B cell (primary cell): ENCODE measurements around the gene TEKT1. TPM values are rescaled to one million over a fixed set of nuclear protein-coding genes. Genes with fewer than 3 reads are reported as not detected.

Experiments used
- ATAC-seq: fragments of 200-7000 bp; cut with Tn5 transposase; one replicate; pipeline ENCODE4 v1.10.0; 2021; ENCODE audit warnings: low read depth, mild to moderate bottlenecking, moderate number of reproducible peaks, moderate library complexity
- CTCF ChIA-PET: fragments of 350-600 bp; sonication (Branson Sonifier 250); formaldehyde crosslinking; loops from one replicate; lab custom pipeline; 2021; ENCODE audit warnings: antibody characterized with exemption, inconsistent platforms; lab: Charles Lee
- POLR2A ChIA-PET: fragments of 350-600 bp; sonication (Branson Sonifier 250); formaldehyde crosslinking; loops from one replicate; lab custom pipeline; 2021; ENCODE audit warnings: antibody characterized with exemption; lab: Charles Lee
- DNase-seq: peaks from one replicate; pipeline ENCODE4 v3.0.0; 2013
- H2AFZ ChIP-seq: 2 replicates; pipeline ENCODE4 v1.6.1; 2012; ENCODE audit warnings: mild to moderate bottlenecking, low read depth, low read length; ENCODE audit not compliant: insufficient read depth, poor library complexity, severe bottlenecking
- H3K27ac ChIP-seq, 2 donors: 1 replicate in 1 of 2; 2 replicates in 1 of 2; pipeline ENCODE4 v1.5.1; 2012 to 2013; ENCODE audit warnings: low read length in 2 of 2, mild to moderate bottlenecking in 2 of 2, moderate library complexity in 1 of 2
- H3K27me3 ChIP-seq, 4 experiments: fragments of 200-600 bp in 1 of 4; sonication (generic) in 1 of 4; replicated peaks in 1 of 4; 1 replicate in 2 of 4; 2 replicates in 2 of 4; pipeline versions ENCODE4 v1.6.1 to v1.7.0; 2013 to 2016; ENCODE audit warnings: low read length in 3 of 4, mild to moderate bottlenecking in 2 of 4, mixed read lengths in 1 of 4, moderate library complexity in 1 of 4; ENCODE audit not compliant: insufficient read depth in 4 of 4, control insufficient read depth in 3 of 4; ENCODE audit errors: control extremely low read depth in 1 of 4
- H3K36me3 ChIP-seq, 2 experiments: replicated peaks in 1 of 2; 1 replicate in 1 of 2; 2 replicates in 1 of 2; pipeline versions ENCODE4 v1.6.1 to v1.7.1; 2013; ENCODE audit warnings: low read length in 1 of 2; ENCODE audit not compliant: insufficient read depth in 2 of 2, control insufficient read depth in 1 of 2; ENCODE audit errors: control extremely low read depth in 1 of 2, extremely low read depth in 1 of 2
- H3K4me1 ChIP-seq, 2 donors: fragments of 200-600 bp in 1 of 2; sonication (generic) in 1 of 2; 1 replicate in 1 of 2; 2 replicates in 1 of 2; pipeline versions ENCODE4 v1.5.1 to v1.6.1; 2013 to 2017; ENCODE audit warnings: low read length in 2 of 2; ENCODE audit not compliant: control insufficient read depth in 2 of 2, insufficient read depth in 2 of 2
- H3K4me2 ChIP-seq: replicated peaks from 2 replicates; pipeline ENCODE3; 2012; ENCODE audit warnings: mild to moderate bottlenecking, low read depth, low read length; ENCODE audit not compliant: poor library complexity, severe bottlenecking
- H3K4me3 ChIP-seq, 5 experiments: fragments of 200-600 bp in 1 of 5; sonication (generic) in 1 of 5; 1 replicate in 3 of 5; 2 replicates in 2 of 5; pipeline versions ENCODE4 v1.5.1 to v1.7.0; 2011 to 2016; ENCODE audit warnings: low read length in 4 of 5, mild to moderate bottlenecking in 4 of 5, low read depth in 2 of 5, control low read depth in 1 of 5, moderate library complexity in 1 of 5; ENCODE audit not compliant: insufficient read depth in 1 of 5; ENCODE audit errors: control extremely low read depth in 1 of 5, extremely low read depth in 1 of 5
- H3K79me2 ChIP-seq: fragments of 200-600 bp; sonication (generic); one replicate; pipeline ENCODE4 v1.6.0; 2016; ENCODE audit warnings: low read length; ENCODE audit not compliant: control insufficient read depth, insufficient read depth
- H3K9ac ChIP-seq: fragments of 200-600 bp; sonication (generic); 2 replicates; pipeline ENCODE4 v1.6.1; 2017; ENCODE audit warnings: mild to moderate bottlenecking, low read length, moderate library complexity
- H3K9me3 ChIP-seq, 3 donors: one replicate each; pipeline versions ENCODE4 v1.6.1 to v1.7.1; 2013; ENCODE audit warnings: low read length in 2 of 3; ENCODE audit not compliant: control insufficient read depth in 2 of 3, insufficient read depth in 1 of 3; ENCODE audit errors: control extremely low read depth in 1 of 3
- H4K20me1 ChIP-seq: 2 replicates; pipeline ENCODE4 v1.6.0; 2012; ENCODE audit warnings: mild to moderate bottlenecking, low read length; ENCODE audit not compliant: insufficient read depth, control insufficient read depth, poor library complexity, severe bottlenecking
- H3K27ac Mint-ChIP-seq: one replicate; pipeline ENCODE4 v1.8.0; 2021; ENCODE audit warnings: mixed read lengths
- H3K27me3 Mint-ChIP-seq: one replicate; pipeline ENCODE4 v1.8.0; 2021; ENCODE audit warnings: mixed read lengths
- H3K4me1 Mint-ChIP-seq: one replicate; pipeline ENCODE4 v1.8.0; 2021; ENCODE audit warnings: mixed read lengths
- H3K4me3 Mint-ChIP-seq: one replicate; pipeline ENCODE4 v1.8.0; 2021; ENCODE audit warnings: mixed read lengths
- H3K9me3 Mint-ChIP-seq: one replicate; pipeline ENCODE4 v1.8.0; 2022; ENCODE audit warnings: mixed read lengths; ENCODE audit not compliant: insufficient read depth
- EZH2 ChIP-seq: IDR thresholded peaks from 2 replicates; pipeline ENCODE4 v1.6.1; 2012; ENCODE audit warnings: borderline replicate concordance, low read depth, mild to moderate bottlenecking, moderate library complexity, low read length; ENCODE audit not compliant: insufficient read depth, poor library complexity, severe bottlenecking
- WGBS: methylation state at CpG from one replicate; pipeline ENCODE4 v1.1.5; 2013; ENCODE audit warnings: missing lambda C conversion rate; ENCODE audit not compliant: insufficient coverage; 5-methylcytosine and 5-hydroxymethylcytosine counted together
- intact Hi-C: fragments of 100-400 bp; cut with micrococcal nuclease; formaldehyde crosslinking; loops from one replicate; pipeline ENCODE4 v1.10.0; 2022
- polyA plus RNA-seq: library from polyadenylated mRNA; depleted of rRNA; stranded (reverse); fragments of >200 nt; gene quantifications from 2 replicates; pipeline ENCODE4 v1.2.3, GENCODE V29; 2012
- total RNA-seq, 2 donors: library from RNA; stranded (reverse); fragments of 120-200 nt in 1 of 2; gene quantifications; 1 replicate in 1 of 2; 2 replicates in 1 of 2; pipeline versions ENCODE4 v1.2.3 to v1.2.4, GENCODE V29; 2013 to 2022
- TF ChIP-seq, protein P1 (sequence below): fragments of 200-600 bp; IDR thresholded peaks from one replicate; pipeline ENCODE4 v1.8.0; 2022; ENCODE audit warnings: antibody characterized with exemption, mild to moderate bottlenecking

Gene TEKT1
- total and polyA plus RNA-seq, 2 donors (not counting 1 experiment from before 2014, with no cell fraction given), result not detected

DNA sequence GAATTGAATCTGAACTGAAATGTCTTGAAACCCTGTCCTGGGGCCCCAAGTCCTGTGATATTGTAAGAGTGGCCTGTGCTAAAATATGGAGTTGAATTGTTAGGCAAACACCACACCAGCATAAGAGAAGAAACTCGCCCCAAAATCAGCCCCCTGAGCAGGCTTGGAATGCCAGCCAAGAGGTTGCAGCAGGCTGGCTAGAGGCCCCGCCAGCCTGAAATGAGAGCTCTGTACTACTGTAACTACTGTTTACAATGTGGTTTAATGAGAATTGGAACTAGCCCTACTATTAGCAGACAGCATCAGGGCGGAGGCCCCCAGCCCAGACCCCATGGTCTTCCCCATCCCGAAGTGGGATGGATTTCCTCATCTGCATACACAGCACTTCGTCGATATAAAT, 31.8 kb downstream of the TEKT1 start:
- Histone ChIP-seq H3K27me3 (peaks cover 0 to 3% (median 3%) of the 10 kb centered on the region in 4 experiments), H3K4me2 (no peak overlapping the region), H4K20me1 (no peaks in the 10 kb centered on the region), H3K36me3 (no peaks in the 10 kb centered on the region), H3K27ac (no peak overlapping the region), H3K79me2 (no peaks in the 10 kb centered on the region), H3K4me1 (no peaks in the 10 kb centered on the region), H3K4me3 (no peak overlapping the region), H3K9me3 (no peaks in the 10 kb centered on the region), H2AFZ (no peak overlapping the region), H3K9ac (no peak overlapping the region)
- Mint-ChIP-seq H3K4me3 (no peak overlapping the region), H3K4me1 (no peaks in the 10 kb centered on the region), H3K27ac (no peak overlapping the region), H3K9me3 (no peaks in the 10 kb centered on the region), H3K27me3 (peaks cover 20% of the 10 kb centered on the region)
- intact Hi-C loops, result no loop called here
- 79% methylated on average over 5 of the region's 6 CpGs for WGBS
- TF ChIP-seq EZH2, result no peak
- TF ChIP-seq, protein P1, sequence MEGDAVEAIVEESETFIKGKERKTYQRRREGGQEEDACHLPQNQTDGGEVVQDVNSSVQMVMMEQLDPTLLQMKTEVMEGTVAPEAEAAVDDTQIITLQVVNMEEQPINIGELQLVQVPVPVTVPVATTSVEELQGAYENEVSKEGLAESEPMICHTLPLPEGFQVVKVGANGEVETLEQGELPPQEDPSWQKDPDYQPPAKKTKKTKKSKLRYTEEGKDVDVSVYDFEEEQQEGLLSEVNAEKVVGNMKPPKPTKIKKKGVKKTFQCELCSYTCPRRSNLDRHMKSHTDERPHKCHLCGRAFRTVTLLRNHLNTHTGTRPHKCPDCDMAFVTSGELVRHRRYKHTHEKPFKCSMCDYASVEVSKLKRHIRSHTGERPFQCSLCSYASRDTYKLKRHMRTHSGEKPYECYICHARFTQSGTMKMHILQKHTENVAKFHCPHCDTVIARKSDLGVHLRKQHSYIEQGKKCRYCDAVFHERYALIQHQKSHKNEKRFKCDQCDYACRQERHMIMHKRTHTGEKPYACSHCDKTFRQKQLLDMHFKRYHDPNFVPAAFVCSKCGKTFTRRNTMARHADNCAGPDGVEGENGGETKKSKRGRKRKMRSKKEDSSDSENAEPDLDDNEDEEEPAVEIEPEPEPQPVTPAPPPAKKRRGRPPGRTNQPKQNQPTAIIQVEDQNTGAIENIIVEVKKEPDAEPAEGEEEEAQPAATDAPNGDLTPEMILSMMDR, result no peak
- DNase-seq, result no peak
- ChIA-PET POLR2A (no interaction called here), CTCF (interaction anchor here (0.7 to 1.7 kb wide), 3 partner anchors 107 to 327 kb away, joined by 3 to 5 read pairs (median 3); no protein-coding TSS in a partner anchor)
- ATAC-seq, result no peak

DNA sequence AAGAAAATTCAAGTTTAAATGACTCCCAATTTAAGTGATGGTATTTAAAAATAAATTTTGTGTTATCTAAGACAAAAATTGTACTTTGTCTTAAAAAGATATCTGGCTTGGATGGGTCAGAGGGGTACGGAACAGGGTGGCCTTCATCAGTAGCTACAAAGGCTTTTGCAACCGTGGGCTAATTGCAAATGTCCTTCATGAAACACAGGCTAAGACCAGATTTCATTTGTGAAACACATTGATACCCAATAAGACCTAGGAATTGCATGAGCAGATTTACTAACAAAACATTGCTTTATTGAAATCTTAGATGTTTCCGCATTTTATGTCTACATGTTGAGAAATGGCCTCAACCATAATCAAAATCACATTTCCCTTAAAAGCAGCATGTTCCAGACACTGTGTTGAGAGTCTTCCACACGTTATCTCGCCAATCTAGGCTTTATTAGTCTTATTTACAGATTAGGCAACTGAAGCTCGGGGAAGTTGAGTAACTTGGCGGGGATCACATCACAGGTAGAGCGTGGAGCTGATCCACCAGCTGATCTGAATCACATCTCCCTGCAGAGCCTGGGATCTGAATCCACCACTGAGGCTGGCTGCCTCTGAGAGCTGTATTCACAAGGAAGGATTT, 33.7 kb downstream of the TEKT1 start:
- Histone ChIP-seq H3K4me3 (no peak overlapping the region), H3K4me1 (no peaks in the 10 kb centered on the region), H3K79me2 (no peaks in the 10 kb centered on the region), H4K20me1 (no peaks in the 10 kb centered on the region), H3K27ac (no peak overlapping the region), H3K9ac (no peak overlapping the region), H3K36me3 (no peaks in the 10 kb centered on the region), H3K4me2 (no peak overlapping the region), H3K9me3 (no peaks in the 10 kb centered on the region), H2AFZ (no peak overlapping the region), H3K27me3 (peaks cover 0 to 5% (median 3%) of the 10 kb centered on the region in 4 experiments)
- POLR2A ChIA-PET, result no interaction called here
- CTCF ChIA-PET, result no interaction called here
- no peak overlapping the region for H3K27ac Mint-ChIP-seq
- H3K9me3 Mint-ChIP-seq, result no peaks in the 10 kb centered on the region
- ATAC-seq (no peak), DNase-seq (no peak)
- TF ChIP-seq, protein P1, result no peak
- TF ChIP-seq EZH2, result no peak
- H3K4me3 Mint-ChIP-seq, result no peak overlapping the region
- peaks cover 28% of the 10 kb centered on the region for H3K27me3 Mint-ChIP-seq
- H3K4me1 Mint-ChIP-seq, result no peaks in the 10 kb centered on the region
- WGBS, result 92% methylated on average over 7 of the region's 8 CpGs
- intact Hi-C loops, result no loop called here
